ENCODE data around the gene INAFM1. TPM values are rescaled to one million over a fixed set of nuclear protein-coding genes. Genes with fewer than 3 reads are reported as not detected.
"Not testable (repeated sequence)": the region's sequence is repeated elsewhere in the genome, so short reads cannot be mapped to it uniquely, and the experiment has no call there.

INAFM1 gene
- total and polyA plus RNA-seq, 8 donors = 1.8 to 48.0 (median 7.7) TPM; not detected in 1

GRCh38 chr19:47273313-47274070 lies 1.2 kb upstream of the INAFM1 start:
- peak in 2 of 4 donors; percentile 60 to 72 for TF ChIP-seq POLR2A (IDR thresholded peaks at IDR 0.05)
- TF ChIP-seq EP300 (IDR thresholded peaks at IDR 0.05) = no peak
- peak; percentile 88 to 98 (median 98) for TF ChIP-seq POLR2AphosphoS5 (IDR thresholded peaks at IDR 0.05)

DNA sequence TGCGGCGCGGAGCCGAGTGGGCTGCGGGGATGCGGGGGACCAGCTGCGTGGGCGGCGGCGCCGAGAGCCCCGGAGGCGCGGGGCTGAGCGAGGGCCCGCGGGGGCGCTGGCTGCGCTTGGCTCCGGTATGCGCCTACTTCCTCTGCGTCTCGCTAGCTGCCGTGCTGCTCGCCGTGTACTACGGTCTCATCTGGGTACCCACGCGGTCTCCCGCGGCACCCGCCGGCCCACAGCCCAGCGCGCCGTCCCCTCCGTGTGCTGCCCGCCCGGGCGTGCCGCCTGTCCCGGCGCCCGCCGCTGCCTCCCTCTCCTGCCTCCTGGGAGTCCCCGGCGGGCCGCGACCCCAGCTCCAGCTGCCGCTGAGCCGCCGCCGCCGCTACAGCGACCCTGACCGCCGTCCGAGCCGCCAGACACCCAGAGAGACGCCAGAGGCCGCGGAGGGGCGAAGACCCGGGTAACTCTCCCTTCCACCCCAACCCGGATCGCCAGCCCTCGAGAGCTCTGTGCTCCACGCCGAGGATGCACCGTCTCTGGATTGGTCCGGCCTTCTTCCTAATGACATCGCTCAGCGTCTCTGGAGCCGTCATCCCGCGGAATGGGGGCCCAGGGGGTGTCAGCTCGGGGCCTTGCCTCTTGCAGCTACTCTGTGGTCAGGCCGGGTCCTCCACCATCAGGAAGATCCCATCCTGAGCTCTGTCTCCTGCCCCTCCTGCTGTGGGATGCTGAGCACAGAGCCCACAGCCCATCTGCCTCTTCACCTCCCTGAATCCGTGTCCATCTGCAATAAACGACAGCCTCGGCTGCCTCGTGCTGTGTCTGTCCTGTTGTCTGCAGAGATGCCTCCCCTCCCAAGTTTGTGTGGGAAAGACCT lies 441 bp downstream of the INAFM1 start:
- peaks cover 29 to 59% (median 39%) of the 10 kb centered on the region in 4 donors for H3K4me1 ChIP-seq
- TF ChIP-seq POLR2AphosphoS5 (IDR thresholded peaks at IDR 0.05) = no peak
- intact Hi-C loops (cut with DNase I; ENCODE audit: low total_unique reads) = no loop called here

More at GRCh38 chr19:47273313-47274070, 1.2 kb upstream of the INAFM1 start:
- WGBS, 5 donors = 0 to 1% (median 1%) methylated on average over 33 to 54 of the region's 54 CpGs
- peak; percentile 94 to 98 for DNase-seq
- no peaks in the 10 kb centered on the region for H3K27me3 ChIP-seq
- H3K9me3 ChIP-seq = no peaks in the 10 kb centered on the region
- peak overlapping the region; percentile 55 to 77 (median 70) for H3K4me3 ChIP-seq
- peak overlapping the region; percentile 98 to 100 (median 100) for H3K27ac ChIP-seq
- intact Hi-C loops (cut with DNase I; ENCODE audit: low total_unique reads) = no loop called here
- H3K4me1 ChIP-seq = peaks cover 29 to 52% (median 39%) of the 10 kb centered on the region in 4 donors
- peaks cover 19 to 39% (median 36%) of the 10 kb centered on the region in 4 donors for H3K36me3 ChIP-seq

GRCh38 chr19:47275791-47276461 lies 1.2 kb downstream of the INAFM1 start:
- H3K4me3 ChIP-seq = peak overlapping the region; percentile 55 to 77 (median 70)
- DNase-seq = peak in 1 of 2 donors; percentile 52
- WGBS, 5 donors = 69 to 80% (median 71%) methylated on average over 11 to 13 of the region's 13 CpGs

More for the DNA sequence above, 441 bp downstream of the INAFM1 start:
- WGBS, 5 donors = 12 to 49% (median 18%) methylated on average over 9 to 82 of the region's 82 CpGs
- H3K36me3 ChIP-seq = peaks cover 15 to 25% (median 20%) of the 10 kb centered on the region in 4 donors
- H3K9me3 ChIP-seq = no peaks in the 10 kb centered on the region
- peak overlapping the region; percentile 55 to 77 (median 70) for H3K4me3 ChIP-seq
- H3K27me3 ChIP-seq = no peaks in the 10 kb centered on the region
- H3K27ac ChIP-seq = peak overlapping the region; percentile 65 to 100 (median 98)
- DNase-seq = peak in 1 of 2 donors; percentile 62

DNA sequence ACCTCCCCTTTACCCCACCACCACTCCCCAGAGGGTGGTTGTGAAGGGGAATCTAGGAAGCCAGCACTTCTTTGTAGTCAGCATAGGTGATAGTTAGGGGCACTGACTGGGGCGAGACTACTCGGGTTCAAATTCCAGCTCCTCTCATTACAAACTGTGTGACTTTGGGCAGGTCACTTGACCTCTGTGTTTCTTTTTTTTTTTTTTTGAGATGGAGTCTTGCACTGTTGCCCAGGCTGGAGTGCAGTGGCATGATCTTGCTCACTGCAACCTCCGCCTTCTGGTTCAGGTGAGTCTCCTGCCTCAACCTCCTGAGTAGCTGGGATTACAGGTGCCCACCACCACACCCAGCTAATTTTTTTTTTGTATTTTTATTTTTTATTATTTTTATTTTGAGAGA lies 1.8 kb downstream of the INAFM1 start:
- Histone ChIP-seq H3K36me3 (peaks cover 1 to 11% (median 6%) of the 10 kb centered on the region in 4 donors), H3K27ac (peak overlapping the region in 4 of 5 donors; percentile 98 to 100 (median 99)), H3K4me1 (peaks cover 29 to 59% (median 42%) of the 10 kb centered on the region in 4 donors)
- DNase-seq; intact Hi-C loops (cut with DNase I; ENCODE audit: low total_unique reads); H3K4me3 ChIP-seq; H3K9me3 ChIP-seq; H3K27me3 ChIP-seq: not testable (repeated sequence)
- 73 to 96% (median 89%) methylated on average over 3 of the region's 3 CpGs for WGBS, 5 donors

More at GRCh38 chr19:47275791-47276461, 1.2 kb downstream of the INAFM1 start:
- no peaks in the 10 kb centered on the region for H3K9me3 ChIP-seq
- no peak for TF ChIP-seq CTCF (IDR thresholded peaks at IDR 0.05)
- TF ChIP-seq POLR2A (IDR thresholded peaks at IDR 0.05) = no peak
- TF ChIP-seq POLR2AphosphoS5 (IDR thresholded peaks at IDR 0.05) = peak in 1 of 3 donors; percentile 3
- TF ChIP-seq EP300 (IDR thresholded peaks at IDR 0.05) = no peak
- peaks cover 7 to 17% (median 12%) of the 10 kb centered on the region in 4 donors for H3K36me3 ChIP-seq
- H3K27ac ChIP-seq = peak overlapping the region in 4 of 5 donors; percentile 98 to 100 (median 99)
- H3K4me1 ChIP-seq = peaks cover 29 to 59% (median 42%) of the 10 kb centered on the region in 4 donors
- no peaks in the 10 kb centered on the region for H3K27me3 ChIP-seq
- intact Hi-C loops (cut with DNase I; ENCODE audit: low total_unique reads) = no loop called here

DNA sequence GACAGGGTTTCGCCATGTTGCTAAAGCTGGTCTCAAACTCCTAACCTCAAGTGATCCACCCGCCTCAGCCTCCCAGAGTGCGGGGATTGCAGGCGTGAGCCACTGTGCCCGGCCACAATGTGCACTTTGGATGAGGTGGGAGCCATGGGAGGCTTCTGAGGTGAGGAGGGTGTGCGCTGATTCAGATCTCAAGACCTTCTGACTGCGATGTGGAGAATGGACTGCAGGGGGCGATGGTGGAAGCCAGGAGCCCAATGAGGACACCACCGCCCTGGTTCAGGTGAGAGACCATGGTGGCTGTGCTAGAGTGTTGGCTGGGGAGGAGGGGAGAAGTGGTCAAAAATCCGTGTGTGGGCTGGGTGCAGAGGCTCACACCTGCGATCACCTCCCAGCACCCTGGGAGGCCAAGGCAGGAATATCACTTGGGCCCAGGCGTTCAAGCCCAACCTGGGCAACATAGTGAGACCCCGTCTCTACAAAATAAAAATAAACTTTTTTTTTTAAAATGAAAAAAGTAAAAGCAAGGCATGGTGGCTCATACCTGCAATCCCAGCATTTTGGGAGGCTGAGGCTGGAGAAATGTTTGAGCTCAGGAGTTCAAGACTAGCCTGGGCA lies 5.6 kb downstream of the INAFM1 start:
- TF ChIP-seq CTCF (IDR thresholded peaks at IDR 0.05) = peak in 1 of 7 experiments; percentile 9
- no peak for TF ChIP-seq POLR2AphosphoS5 (IDR thresholded peaks at IDR 0.05)
- H3K36me3 ChIP-seq = peaks cover 0 to 5% (median 0%) of the 10 kb centered on the region in 4 donors
- no peaks in the 10 kb centered on the region for H3K9me3 ChIP-seq
- H3K27me3 ChIP-seq = no peaks in the 10 kb centered on the region
- H3K27ac ChIP-seq = peak overlapping the region in 1 of 5 donors; percentile 71
- intact Hi-C loops (cut with DNase I; ENCODE audit: low total_unique reads) = no loop called here
- DNase-seq = peak; percentile 45 to 50
- no peak overlapping the region for H3K4me3 ChIP-seq
- peaks cover 14 to 42% (median 26%) of the 10 kb centered on the region in 4 donors for H3K4me1 ChIP-seq
- 87 to 94% (median 90%) methylated on average over 6 to 13 of the region's 13 CpGs for WGBS, 5 donors

Data from stomach (tissue), 9 donors.